Measurements from ENCODE around the gene ZNF502. TPM values are rescaled to one million over a fixed set of nuclear protein-coding genes. Genes with fewer than 3 reads are reported as not detected.

The ZNF502 gene
- total RNA-seq, 2 donors from 2014 or later = 2.2 to 3.1 TPM

DNA sequence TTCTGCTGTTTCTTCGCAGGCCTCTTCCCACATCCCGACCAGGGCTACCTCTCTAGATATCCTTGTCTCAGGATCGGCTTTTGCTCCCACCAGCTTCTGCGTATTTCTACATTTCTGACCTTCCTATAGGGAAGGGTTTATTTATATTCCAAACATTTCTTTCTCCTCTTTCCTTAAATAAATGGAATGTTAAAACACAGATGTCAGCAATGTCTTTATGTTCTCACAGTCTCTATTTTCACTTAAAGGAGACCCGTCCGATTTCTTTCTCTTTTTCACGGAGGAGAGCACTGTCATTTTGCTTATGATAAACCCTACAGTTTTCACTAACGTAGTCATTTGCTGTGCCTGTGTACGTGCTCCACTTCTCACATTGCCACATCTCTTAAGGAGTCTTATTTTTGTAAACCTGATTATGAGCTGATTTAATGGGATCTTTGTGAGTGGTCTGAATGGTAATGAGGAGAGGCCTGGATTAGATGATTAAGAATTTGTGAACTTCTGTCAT lies 49.8 kb downstream of the ZNF502 start:
- ATAC-seq = no peak
- intact Hi-C loops (cut with DNase I, micrococcal nuclease) = no loop called here
- DNase-seq = no peak

DNA sequence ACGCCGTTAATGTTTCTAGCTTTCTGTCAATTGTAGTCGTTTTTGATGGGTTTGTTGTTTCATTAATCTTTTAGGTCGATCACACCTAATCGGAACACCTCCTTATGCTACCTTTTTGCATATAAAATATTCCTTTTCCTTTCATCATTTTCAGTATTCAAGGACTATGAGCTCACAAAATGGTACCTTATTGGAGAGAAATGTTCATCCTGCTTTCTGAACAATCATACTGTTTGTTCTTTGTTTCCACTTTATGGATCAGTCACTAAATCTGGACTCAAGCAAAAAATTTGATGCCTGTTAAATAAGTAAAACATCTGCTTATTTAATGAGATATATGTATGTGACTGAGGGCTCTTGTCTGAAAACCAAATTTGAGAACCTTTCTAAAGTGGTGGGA lies 50.2 kb downstream of the ZNF502 start:
- DNase-seq (no peak), ATAC-seq (no peak)
- intact Hi-C loops (cut with DNase I, micrococcal nuclease) = no loop called here

DNA sequence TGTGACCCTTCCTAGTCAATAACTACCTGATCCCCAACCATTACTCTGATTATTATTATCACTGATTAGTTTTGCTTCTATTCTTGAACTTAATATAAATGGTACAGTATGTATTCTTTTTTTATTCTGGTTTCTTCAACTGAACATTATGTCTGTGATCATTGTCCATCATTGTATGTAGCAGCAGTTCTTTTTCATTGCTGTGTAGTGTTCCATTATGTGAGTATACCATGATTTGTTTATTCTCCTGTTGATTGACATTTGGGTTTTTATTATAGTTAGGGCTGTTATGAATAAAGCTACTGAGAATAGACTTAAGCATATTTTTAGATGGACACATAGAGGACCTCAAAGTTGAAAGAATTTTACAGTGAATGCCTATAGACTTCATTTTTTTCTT lies 51.8 kb downstream of the ZNF502 start:
- intact Hi-C loops (cut with DNase I, micrococcal nuclease) = no loop called here
- no peak for DNase-seq

DNA sequence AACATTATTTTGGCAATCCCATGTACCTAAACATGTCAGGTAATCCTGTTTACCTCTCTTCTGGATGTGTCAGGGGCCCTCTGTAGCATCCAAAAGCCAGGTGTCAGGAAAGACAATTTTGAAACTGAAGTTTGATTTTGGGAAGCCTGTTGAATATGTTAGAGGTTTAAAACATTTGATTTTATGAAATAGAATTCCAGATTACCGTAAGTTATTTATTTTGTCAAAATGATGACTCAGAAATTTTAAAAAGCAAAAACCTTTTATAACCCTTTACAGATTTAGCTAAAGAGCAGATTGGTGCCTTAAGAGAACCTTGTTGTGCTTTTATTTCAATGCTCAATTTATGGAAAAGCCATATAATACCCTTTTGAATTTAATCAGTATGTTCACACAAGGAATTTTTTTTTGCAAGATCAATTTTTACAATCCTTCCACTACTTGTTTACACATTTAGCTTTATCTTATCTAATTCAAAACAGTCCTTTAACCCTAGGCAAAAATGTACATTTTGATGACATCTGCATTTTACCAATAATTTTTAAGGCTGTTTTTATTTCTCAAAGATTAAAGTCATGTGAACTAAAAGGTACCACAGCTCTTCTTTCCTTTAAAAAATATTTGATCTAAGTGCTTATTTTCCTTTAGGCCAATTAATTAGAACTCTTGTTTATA lies 59.1 kb downstream of the ZNF502 start:
- ATAC-seq = no peak
- intact Hi-C loops (cut with DNase I, micrococcal nuclease) = no loop called here
- DNase-seq = no peak

More for the DNA sequence above, 51.8 kb downstream of the ZNF502 start:
- ATAC-seq = no peak

DNA sequence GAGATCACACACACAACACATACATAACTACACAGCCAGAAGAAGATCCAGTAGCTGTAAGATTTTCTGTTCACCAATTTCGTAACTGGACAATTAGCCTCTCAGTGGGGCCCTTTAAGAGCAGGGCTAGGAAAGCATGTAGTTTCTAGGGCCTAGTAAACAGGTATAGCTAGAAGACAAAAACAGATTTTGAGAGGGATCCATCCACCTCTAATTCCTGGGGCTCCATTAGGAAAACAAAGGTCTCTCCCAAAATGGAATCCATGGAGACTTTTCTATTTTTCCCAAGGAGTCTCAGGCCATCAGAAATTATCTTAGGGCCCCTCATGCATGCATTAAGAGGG lies 59.6 kb downstream of the ZNF502 start:
- intact Hi-C loops (cut with DNase I, micrococcal nuclease) = no loop called here
- ATAC-seq (no peak), DNase-seq (no peak)

Other genes with a start within 250 kb of the ZNF502 start
- 10 to 100 TPM; 13.4 to 14.7 TPM for gene ZNF445, start 235.0 kb upstream of the ZNF502 start, total RNA-seq
- gene ZKSCAN7, start 157.5 kb upstream of the ZNF502 start, total RNA-seq = 1 to 10 TPM; 1.1 TPM
- gene ZNF660, start 127.7 kb upstream of the ZNF502 start, total RNA-seq = 1 to 10 TPM; 1.2 to 1.5 TPM
- 10 to 100 TPM; 10.1 to 12.5 TPM for gene ZNF197, start 87.6 kb upstream of the ZNF502 start, total RNA-seq
- 1 to 10 TPM; 7.0 to 7.1 TPM for gene ZNF35, start 63.9 kb upstream of the ZNF502 start, total RNA-seq
- 1 to 10 TPM; 1.3 to 2.6 TPM for gene ZNF501, start 17.0 kb downstream of the ZNF502 start, total RNA-seq
- 10 to 100 TPM; 14.4 to 16.0 TPM for gene KIAA1143, start 49.0 kb downstream of the ZNF502 start, total RNA-seq
- gene KIF15, start 49.1 kb downstream of the ZNF502 start, total RNA-seq = 1 to 10 TPM; 2.6 to 4.2 TPM
- gene TMEM42, start 149.3 kb downstream of the ZNF502 start, total RNA-seq = 1 to 10 TPM; 6.6 to 9.2 TPM
- not detected for gene TGM4, start 161.9 kb downstream of the ZNF502 start, total RNA-seq

Measured in left colon (tissue), 2 donors.